GM12864 (cell line): ENCODE data around the gene PPFIA4.

Experiments used
- DNase-seq: peaks from one replicate; pipeline ENCODE4 v3.0.0-alpha.2; 2011; ENCODE audit warnings: low read depth
- H3K4me3 ChIP-seq: 2 replicates; pipeline ENCODE4 v1.5.1; 2011; ENCODE audit warnings: mild to moderate bottlenecking, low read depth, low read length, control low read depth
- TF ChIP-seq, protein P1 (sequence below): IDR thresholded peaks from 2 replicates; pipeline ENCODE4 v1.5.1; 2011; ENCODE audit warnings: low read depth, mild to moderate bottlenecking, moderate library complexity, low read length, control low read depth, inconsistent platforms; ENCODE audit errors: missing control alignments

PPFIA4 gene

DNA sequence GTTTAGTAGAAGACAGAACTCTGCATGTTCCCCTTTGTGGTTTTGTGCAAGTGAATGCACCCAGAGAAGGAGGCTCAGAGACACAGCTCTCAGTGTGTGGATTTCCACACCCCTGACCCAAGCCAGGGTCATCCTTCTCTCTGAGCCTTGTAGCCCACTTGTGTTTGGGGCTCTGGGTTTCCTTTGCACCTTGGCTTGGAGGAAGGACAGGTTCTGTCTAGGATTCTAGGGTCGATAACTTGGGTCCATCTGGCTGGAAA is 32.3 kb downstream of the PPFIA4 start:
- H3K4me3 ChIP-seq, result no peak overlapping the region
- TF ChIP-seq, protein P1, sequence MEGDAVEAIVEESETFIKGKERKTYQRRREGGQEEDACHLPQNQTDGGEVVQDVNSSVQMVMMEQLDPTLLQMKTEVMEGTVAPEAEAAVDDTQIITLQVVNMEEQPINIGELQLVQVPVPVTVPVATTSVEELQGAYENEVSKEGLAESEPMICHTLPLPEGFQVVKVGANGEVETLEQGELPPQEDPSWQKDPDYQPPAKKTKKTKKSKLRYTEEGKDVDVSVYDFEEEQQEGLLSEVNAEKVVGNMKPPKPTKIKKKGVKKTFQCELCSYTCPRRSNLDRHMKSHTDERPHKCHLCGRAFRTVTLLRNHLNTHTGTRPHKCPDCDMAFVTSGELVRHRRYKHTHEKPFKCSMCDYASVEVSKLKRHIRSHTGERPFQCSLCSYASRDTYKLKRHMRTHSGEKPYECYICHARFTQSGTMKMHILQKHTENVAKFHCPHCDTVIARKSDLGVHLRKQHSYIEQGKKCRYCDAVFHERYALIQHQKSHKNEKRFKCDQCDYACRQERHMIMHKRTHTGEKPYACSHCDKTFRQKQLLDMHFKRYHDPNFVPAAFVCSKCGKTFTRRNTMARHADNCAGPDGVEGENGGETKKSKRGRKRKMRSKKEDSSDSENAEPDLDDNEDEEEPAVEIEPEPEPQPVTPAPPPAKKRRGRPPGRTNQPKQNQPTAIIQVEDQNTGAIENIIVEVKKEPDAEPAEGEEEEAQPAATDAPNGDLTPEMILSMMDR, result no peak
- no peak for DNase-seq

- TF ChIP-seq, protein P1, result no peak
- DNase-seq, result no peak
- no peak overlapping the region for H3K4me3 ChIP-seq
Observed at GRCh38 chr1:203059485-203059884, 33.2 kb downstream of the PPFIA4 start.

- no peak overlapping the region for H3K4me3 ChIP-seq
- DNase-seq, result no peak
- TF ChIP-seq, protein P1, result no peak
Observed at GRCh38 chr1:203060115-203060514, 33.8 kb downstream of the PPFIA4 start.

GRCh38 chr1:203063287-203063686 is 37.0 kb downstream of the PPFIA4 start:
- H3K4me3 ChIP-seq, result no peak overlapping the region
- TF ChIP-seq, protein P1, result no peak
- DNase-seq, result no peak

DNA sequence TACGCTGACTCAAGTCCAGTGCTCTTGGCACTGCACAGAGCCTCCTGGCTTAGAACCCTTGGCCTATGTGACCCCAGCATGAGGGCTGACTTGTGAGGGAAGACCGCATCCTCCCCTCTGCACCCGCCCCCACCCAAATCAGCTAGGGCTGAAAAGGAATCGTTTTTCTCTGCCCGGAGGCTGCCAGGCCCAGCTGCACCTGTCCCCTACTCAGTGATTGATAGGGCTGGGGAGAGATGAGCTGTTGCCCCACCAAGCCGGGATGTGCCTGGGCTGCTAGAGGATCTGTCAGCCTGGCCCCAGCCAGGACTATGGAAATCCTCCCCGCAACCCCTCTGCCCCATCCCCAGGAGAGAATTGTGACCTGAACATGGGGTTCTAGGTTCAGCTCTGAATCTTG is 38.9 kb downstream of the PPFIA4 start:
- H3K4me3 ChIP-seq, result no peak overlapping the region
- DNase-seq, result no peak
- TF ChIP-seq, protein P1, result no peak

GRCh38 chr1:203065986-203066385 is 39.7 kb downstream of the PPFIA4 start:
- H3K4me3 ChIP-seq, result no peak overlapping the region
- no peak for DNase-seq
- TF ChIP-seq, protein P1, result no peak

- DNase-seq, result no peak
- H3K4me3 ChIP-seq, result no peak overlapping the region
- TF ChIP-seq, protein P1, result no peak
Observed at GRCh38 chr1:203066965-203067364, 40.7 kb downstream of the PPFIA4 start.
